Mammary epithelial cell (primary cell): ENCODE measurements around the gene ERBB2.

Experiments
- EZH2 ChIP-seq: IDR thresholded peaks from 2 replicates; pipeline ENCODE4 v1.6.1; 2012; ENCODE audit warnings: low read length, inconsistent platforms, borderline replicate concordance
- TF ChIP-seq, protein P1 (sequence below), 2 donors: IDR thresholded peaks in 1 of 2; conservative IDR thresholded peaks in 1 of 2; 2 replicates each; pipeline ENCODE4 v1.5.1; 2011 to 2012; ENCODE audit warnings: inconsistent platforms in 2 of 2, low read length in 2 of 2, mild to moderate bottlenecking in 2 of 2, control low read depth in 1 of 2, low read depth in 1 of 2; ENCODE audit not compliant: insufficient read depth in 1 of 2; ENCODE audit errors: extremely low read depth in 1 of 2

DNA sequence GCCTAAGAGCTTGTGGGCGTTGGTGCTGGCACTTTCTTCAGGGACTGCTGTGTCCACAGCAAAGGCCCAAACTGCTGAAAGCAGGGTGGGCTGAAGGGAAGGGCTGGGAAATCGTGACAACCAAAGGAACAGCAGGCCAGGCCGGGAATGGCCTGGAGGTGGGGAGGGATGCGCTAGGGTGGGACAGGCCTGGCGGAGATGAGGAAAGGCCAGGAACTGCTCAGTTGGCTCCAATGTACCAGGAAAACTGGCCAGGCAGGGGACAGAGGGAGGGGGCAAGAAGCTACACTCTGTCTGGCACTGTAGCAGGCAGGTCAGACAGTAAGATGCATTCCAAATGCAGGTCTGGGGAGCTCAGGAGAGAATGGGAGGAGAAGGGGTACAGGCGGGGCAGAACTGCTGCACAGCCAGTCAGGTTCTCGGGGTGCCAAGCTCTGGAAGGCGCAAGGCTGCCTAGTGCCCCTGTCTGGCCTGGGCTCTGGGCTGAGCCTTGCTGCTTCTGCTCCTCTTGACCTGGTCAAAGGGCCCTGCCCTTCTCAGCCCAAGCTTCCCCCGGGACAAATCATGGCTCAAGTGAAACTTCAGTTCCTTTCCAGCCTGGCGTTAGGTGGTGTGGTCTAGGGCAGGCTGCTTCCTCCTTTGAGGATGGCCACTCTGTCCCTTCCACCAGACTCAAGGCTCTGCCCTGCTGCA lies 24.3 kb upstream of the ERBB2 start:
- TF ChIP-seq, protein P1, sequence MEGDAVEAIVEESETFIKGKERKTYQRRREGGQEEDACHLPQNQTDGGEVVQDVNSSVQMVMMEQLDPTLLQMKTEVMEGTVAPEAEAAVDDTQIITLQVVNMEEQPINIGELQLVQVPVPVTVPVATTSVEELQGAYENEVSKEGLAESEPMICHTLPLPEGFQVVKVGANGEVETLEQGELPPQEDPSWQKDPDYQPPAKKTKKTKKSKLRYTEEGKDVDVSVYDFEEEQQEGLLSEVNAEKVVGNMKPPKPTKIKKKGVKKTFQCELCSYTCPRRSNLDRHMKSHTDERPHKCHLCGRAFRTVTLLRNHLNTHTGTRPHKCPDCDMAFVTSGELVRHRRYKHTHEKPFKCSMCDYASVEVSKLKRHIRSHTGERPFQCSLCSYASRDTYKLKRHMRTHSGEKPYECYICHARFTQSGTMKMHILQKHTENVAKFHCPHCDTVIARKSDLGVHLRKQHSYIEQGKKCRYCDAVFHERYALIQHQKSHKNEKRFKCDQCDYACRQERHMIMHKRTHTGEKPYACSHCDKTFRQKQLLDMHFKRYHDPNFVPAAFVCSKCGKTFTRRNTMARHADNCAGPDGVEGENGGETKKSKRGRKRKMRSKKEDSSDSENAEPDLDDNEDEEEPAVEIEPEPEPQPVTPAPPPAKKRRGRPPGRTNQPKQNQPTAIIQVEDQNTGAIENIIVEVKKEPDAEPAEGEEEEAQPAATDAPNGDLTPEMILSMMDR (conservative IDR thresholded peaks at IDR 0.05 in 1 of 2, IDR thresholded peaks at IDR 0.05 in 1 of 2; ENCODE audit: extremely low read depth in 1 of 2, insufficient read depth in 1 of 2, low read depth in 1 of 2, low read length in 2 of 2), result no peak
- TF ChIP-seq EZH2, result no peak
